Endometrial microvascular endothelial cells (primary cell): ENCODE data around the gene DEFB113. TPM values are rescaled to one million over a fixed set of nuclear protein-coding genes. Genes with fewer than 3 reads are reported as not detected.
"Not testable (repeated sequence)": the region's sequence is repeated elsewhere in the genome, so short reads cannot be mapped to it uniquely, and the experiment has no call there.

Source experiments
- in situ Hi-C: cut with HindIII; loops from 2 replicates; pipeline ENCODE4 v1.10.0; 2017; ENCODE audit warnings: low sequenced_read_pairs, low pct_unique_long_range_greater_than_20kb; ENCODE audit errors: inconsistent ontology term
- total RNA-seq: library from RNA; depleted of rRNA; stranded (reverse); fragments of >200 nt; gene quantifications from one replicate; pipeline ENCODE4 v1.2.3, GENCODE V29; 2015; ENCODE audit errors: inconsistent ontology term

Gene DEFB113
- not detected for total RNA-seq

GRCh38 chr6:49969605-49970004 is at the start of gene DEFB113:
Gene DEFB113, minus strand, starts transcription at chr6:49969625. Its CDS starts 0 bp downstream, at chr6:49969625.
- in situ Hi-C loops = no loop called here

- in situ Hi-C loops = no loop called here
Observed at GRCh38 chr6:50007819-50008218, 38.4 kb upstream of the DEFB113 start.

GRCh38 chr6:50003139-50003538 is 33.7 kb upstream of the DEFB113 start:
- in situ Hi-C loops = no loop called here

- in situ Hi-C loops = no loop called here
Observed at GRCh38 chr6:49995278-49995677, 25.9 kb upstream of the DEFB113 start.

GRCh38 chr6:49988900-49989299 is 19.5 kb upstream of the DEFB113 start:
- in situ Hi-C loops = no loop called here

- in situ Hi-C loops = no loop called here
Observed at GRCh38 chr6:49987749-49988148, 18.3 kb upstream of the DEFB113 start.

- in situ Hi-C loops = no loop called here
Observed at GRCh38 chr6:49986551-49986950, 17.1 kb upstream of the DEFB113 start.

- in situ Hi-C loops = no loop called here
Observed at GRCh38 chr6:49982046-49982445, 12.6 kb upstream of the DEFB113 start.

- in situ Hi-C loops = no loop called here
Observed at GRCh38 chr6:49980898-49981297, 11.5 kb upstream of the DEFB113 start.

- in situ Hi-C loops = no loop called here
Observed at GRCh38 chr6:49979584-49979983, 10.2 kb upstream of the DEFB113 start.

- in situ Hi-C loops = no loop called here
Observed at GRCh38 chr6:49978332-49979226, 9.2 kb upstream of the DEFB113 start.

- in situ Hi-C loops = no loop called here
Observed at GRCh38 chr6:49966823-49967222, 2.6 kb downstream of the DEFB113 start.

- in situ Hi-C loops = no loop called here
Observed at GRCh38 chr6:49966334-49966733, 3.1 kb downstream of the DEFB113 start.

GRCh38 chr6:49964064-49964463 is 5.4 kb downstream of the DEFB113 start, which contains the start of gene DEFB114:
Gene DEFB114, minus strand, starts transcription at chr6:49964164. Its CDS starts 59 bp downstream, at chr6:49964105.
- in situ Hi-C loops = no loop called here

GRCh38 chr6:49958180-49958579 is 11.2 kb downstream of the DEFB113 start:
- in situ Hi-C loops = no loop called here

- in situ Hi-C loops = no loop called here
Observed at GRCh38 chr6:49955847-49956246, 13.6 kb downstream of the DEFB113 start.

GRCh38 chr6:49951926-49952325 is 17.5 kb downstream of the DEFB113 start:
- in situ Hi-C loops = no loop called here

GRCh38 chr6:49950415-49950751 is 19.0 kb downstream of the DEFB113 start:
- in situ Hi-C loops = no loop called here

GRCh38 chr6:49949062-49949461 is 20.4 kb downstream of the DEFB113 start:
- in situ Hi-C loops = no loop called here

- in situ Hi-C loops = no loop called here
Observed at GRCh38 chr6:49946835-49947234, 22.6 kb downstream of the DEFB113 start.

GRCh38 chr6:49944068-49944467 is 25.4 kb downstream of the DEFB113 start:
- in situ Hi-C loops = not testable (repeated sequence)
